Ishikawa (cell line): ENCODE measurements around the gene ENG.

Experiments used
- CEBPB ChIP-seq: IDR thresholded peaks from 2 replicates; pipeline ENCODE4 v1.6.1; 2012
- FOXM1 ChIP-seq: IDR thresholded peaks from 2 replicates; pipeline ENCODE4 v1.6.1; 2012; ENCODE audit warnings: low read depth, borderline replicate concordance
- MAX ChIP-seq: IDR thresholded peaks from 2 replicates; pipeline ENCODE4 v1.6.1; 2012
- NFIC ChIP-seq: IDR thresholded peaks from 2 replicates; pipeline ENCODE4 v1.6.1; 2012
- TAF1 ChIP-seq: IDR thresholded peaks from 2 replicates; pipeline ENCODE4 v1.6.1; 2012; ENCODE audit warnings: low read depth, mild to moderate bottlenecking
- TCF12 ChIP-seq: IDR thresholded peaks from 2 replicates; pipeline ENCODE4 v1.6.1; 2012; ENCODE audit warnings: low read depth

DNA sequence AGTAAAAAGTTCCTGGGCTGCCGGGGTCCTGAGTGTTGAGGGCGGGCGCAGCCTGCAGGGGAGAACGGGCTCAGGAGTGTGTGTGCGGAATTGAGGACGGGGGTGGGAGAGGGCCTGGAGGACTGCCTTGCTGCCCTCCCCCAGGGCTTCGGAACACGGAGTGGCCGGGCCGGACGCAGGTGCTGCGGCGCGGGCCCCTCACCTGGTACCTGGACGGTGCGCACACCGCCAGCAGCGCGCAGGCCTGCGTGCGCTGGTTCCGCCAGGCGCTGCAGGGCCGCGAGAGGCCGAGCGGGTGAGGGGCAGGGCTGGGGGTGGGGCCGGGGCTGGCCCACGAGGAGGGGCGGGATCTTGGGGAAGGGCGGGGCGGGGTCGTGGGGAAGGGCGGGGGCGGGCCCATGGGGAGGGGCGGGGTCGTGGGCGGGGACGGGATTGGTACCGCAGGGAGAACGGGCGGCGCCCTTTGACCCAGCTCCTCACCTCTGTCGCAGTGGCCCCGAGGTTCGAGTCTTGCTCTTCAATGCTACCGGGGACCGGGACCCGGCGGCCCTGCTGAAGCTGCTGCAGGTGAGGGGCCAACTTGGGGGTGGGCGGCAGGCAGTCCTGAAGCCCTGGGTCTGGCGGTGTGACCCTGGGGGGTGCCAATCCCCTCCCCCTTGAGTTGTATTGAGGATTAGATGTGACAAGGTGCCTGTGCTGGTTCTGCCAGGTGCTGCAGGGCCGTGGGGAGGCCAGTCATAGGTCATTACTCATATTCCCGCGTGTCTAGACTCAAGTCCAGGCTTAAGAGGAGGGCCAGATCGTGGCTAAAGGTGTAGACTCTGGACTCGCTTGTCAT lies 44.7 kb downstream of the ENG start:
- TF ChIP-seq TAF1 (no peak), MAX (peak; percentile 39; the same call in 1 of the 2 replicates), CEBPB (no peak), TCF12 (no peak), NFIC (no peak), FOXM1 (no peak)
